HL-60 (cell line): Measurements from ENCODE around the gene MTMR12.

Source experiments
- DNase-seq, 2 experiments: peaks; one replicate each; pipeline ENCODE4 v3.0.0-alpha.2; 2010 to 2020; ENCODE audit warnings: low read depth in 1 of 2, low spot score in 1 of 2
- H3K27ac ChIP-seq: fragments of 250-450 bp; sonication (Bioruptor Pico); replicated peaks from 2 replicates; pipeline ENCODE4 v1.5.1; 2020; ENCODE audit warnings: mild to moderate bottlenecking, moderate library complexity
- H3K27me3 ChIP-seq: fragments of 250-450 bp; sonication (Bioruptor Pico); 2 replicates; pipeline ENCODE4 v1.5.1; 2021; ENCODE audit warnings: mild to moderate bottlenecking, moderate library complexity; ENCODE audit not compliant: insufficient read depth, poor library complexity, severe bottlenecking
- H3K4me3 ChIP-seq: replicated peaks from 2 replicates; pipeline ENCODE4 v1.5.1; 2011; ENCODE audit warnings: mild to moderate bottlenecking, control low read depth, low read length; ENCODE audit not compliant: insufficient read depth
- CTCF ChIP-seq: IDR thresholded peaks from one replicate; pipeline ENCODE4 v1.5.1; 2011; ENCODE audit warnings: low read length, control low read depth, inconsistent platforms; ENCODE audit not compliant: insufficient read depth
- GABPA ChIP-seq: IDR thresholded peaks from 2 replicates; pipeline ENCODE4 v1.6.1; 2012; ENCODE audit warnings: low read depth
- POLR2AphosphoS5 ChIP-seq: IDR thresholded peaks from 2 replicates; pipeline ENCODE4 v1.6.1; 2012; ENCODE audit warnings: low read depth
- REST ChIP-seq: IDR thresholded peaks from 2 replicates; pipeline ENCODE4 v1.6.1; 2012; ENCODE audit warnings: low read depth; ENCODE audit not compliant: insufficient replicate concordance
- SPI1 ChIP-seq: IDR thresholded peaks from 2 replicates; pipeline ENCODE4 v1.6.1; 2012; ENCODE audit warnings: low read depth, mild to moderate bottlenecking, borderline replicate concordance

The MTMR12 gene

DNA sequence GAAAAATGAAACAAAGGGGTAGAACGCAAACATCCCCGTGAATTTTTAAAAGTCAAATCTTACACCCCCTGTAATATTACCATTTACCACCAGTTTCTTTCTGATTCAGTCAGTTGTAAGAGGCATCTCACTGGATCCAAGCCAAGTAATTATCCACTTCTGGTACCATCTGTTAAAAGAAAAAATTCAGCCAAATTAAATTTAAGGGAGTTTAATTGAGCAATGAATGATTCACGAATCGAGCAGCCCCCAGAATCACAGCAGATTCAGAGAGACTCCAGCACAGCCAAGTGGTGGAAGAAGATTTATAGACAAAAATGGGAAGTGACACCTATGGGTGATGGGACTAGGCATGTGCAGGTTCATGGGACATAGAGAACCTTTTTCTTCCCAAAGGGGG lies 29.9 kb upstream of the MTMR12 start:
- no peak overlapping the region for H3K27ac ChIP-seq
- DNase-seq, result no peak
- no peak overlapping the region for H3K4me3 ChIP-seq
- H3K27me3 ChIP-seq, result no peaks in the 10 kb centered on the region
- TF ChIP-seq POLR2AphosphoS5 (no peak), SPI1 (peak; percentile 33; the same call in 1 of the 2 replicates)

- no peak overlapping the region for H3K4me3 ChIP-seq
- no peak for DNase-seq
- H3K27me3 ChIP-seq, result no peaks in the 10 kb centered on the region
- no peak for TF ChIP-seq SPI1
- TF ChIP-seq GABPA, result no peak
- no peak for TF ChIP-seq CTCF
- no peak for TF ChIP-seq REST
- no peak for TF ChIP-seq POLR2AphosphoS5
- no peak overlapping the region for H3K27ac ChIP-seq
Observed at GRCh38 chr5:32339878-32340277, 27.1 kb upstream of the MTMR12 start.

- no peak overlapping the region for H3K4me3 ChIP-seq
- TF ChIP-seq POLR2AphosphoS5, result no peak
- TF ChIP-seq SPI1, result no peak
- TF ChIP-seq REST, result no peak
- no peak for TF ChIP-seq GABPA
- no peak for TF ChIP-seq CTCF
- no peaks in the 10 kb centered on the region for H3K27me3 ChIP-seq
- no peak overlapping the region for H3K27ac ChIP-seq
- DNase-seq, result no peak
Observed at GRCh38 chr5:32339198-32339597, 26.5 kb upstream of the MTMR12 start.

DNA sequence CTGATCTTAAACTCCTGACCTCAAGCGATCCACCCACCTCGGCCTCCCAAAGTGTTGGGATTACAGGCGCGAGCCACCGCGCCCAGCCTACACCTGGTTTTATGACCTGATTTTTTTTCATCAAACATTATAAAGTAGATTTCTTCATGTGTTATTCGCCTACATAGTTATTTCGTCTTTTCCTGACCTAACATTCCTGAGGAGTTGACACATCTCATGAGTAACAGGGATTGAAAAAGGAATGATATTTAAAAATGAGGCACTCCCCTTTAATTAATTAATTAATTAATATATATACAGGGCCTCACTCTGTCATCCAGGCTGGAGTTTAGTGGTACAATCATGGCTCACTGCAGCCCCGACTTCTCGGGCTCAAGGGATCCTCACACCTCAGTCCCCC lies 20.2 kb upstream of the MTMR12 start:
- TF ChIP-seq SPI1 (no peak), POLR2AphosphoS5 (no peak), CTCF (no peak), REST (no peak), GABPA (no peak)
- no peak overlapping the region for H3K4me3 ChIP-seq
- no peak for DNase-seq

More for the DNA sequence above, 20.2 kb upstream of the MTMR12 start:
- H3K27ac ChIP-seq, result no peak overlapping the region
- H3K27me3 ChIP-seq, result no peaks in the 10 kb centered on the region
